ENCODE measurements around the gene USH1C. TPM values are rescaled to one million over a fixed set of nuclear protein-coding genes. Genes with fewer than 3 reads are reported as not detected.

USH1C gene
- total and polyA plus RNA-seq, 9 donors, result 0.25 to 1.2 (median 1.00) TPM; not detected in 5

- H3K27me3 ChIP-seq, result no peaks in the 10 kb centered on the region
- DNase-seq, result no peak
- TF ChIP-seq POLR2A (IDR thresholded peaks at IDR 0.05) (no peak), EP300 (IDR thresholded peaks at IDR 0.05) (no peak)
- no peaks in the 10 kb centered on the region for H3K36me3 ChIP-seq
- no peak overlapping the region for H3K27ac ChIP-seq
- intact Hi-C loops (cut with DNase I), result no loop called here
- H3K4me1 ChIP-seq (ENCODE audit: insufficient read depth), result no peaks in the 10 kb centered on the region
- WGBS, 3 donors, result 86 to 89% (median 86%) methylated on average over 4 of the region's 4 CpGs
- H3K9me3 ChIP-seq, result no peaks in the 10 kb centered on the region
- no peak overlapping the region for H3K4me3 ChIP-seq
Measured at GRCh38 chr11:17588721-17589120, 44.5 kb upstream of the USH1C start.

GRCh38 chr11:17588166-17588565 lies 44.0 kb upstream of the USH1C start:
- Histone ChIP-seq H3K27me3 (no peaks in the 10 kb centered on the region), H3K9me3 (no peaks in the 10 kb centered on the region), H3K36me3 (no peaks in the 10 kb centered on the region), H3K4me1 (ENCODE audit: insufficient read depth) (no peaks in the 10 kb centered on the region), H3K27ac (no peak overlapping the region), H3K4me3 (no peak overlapping the region)
- intact Hi-C loops (cut with DNase I), result no loop called here
- no peak for DNase-seq
- WGBS, 3 donors, result 78 to 83% (median 78%) methylated on average over 8 of the region's 8 CpGs
- no peak for TF ChIP-seq CTCF (IDR thresholded peaks at IDR 0.05)
- TF ChIP-seq POLR2A (IDR thresholded peaks at IDR 0.05), result no peak
- TF ChIP-seq EP300 (IDR thresholded peaks at IDR 0.05), result no peak

- 67 to 77% (median 76%) methylated on average over 6 of the region's 6 CpGs for WGBS, 3 donors
- H3K27me3 ChIP-seq, result no peaks in the 10 kb centered on the region
- no peak overlapping the region for H3K4me3 ChIP-seq
- no peak overlapping the region for H3K27ac ChIP-seq
- no peaks in the 10 kb centered on the region for H3K36me3 ChIP-seq
- H3K9me3 ChIP-seq, result no peaks in the 10 kb centered on the region
- intact Hi-C loops (cut with DNase I), result no loop called here
- H3K4me1 ChIP-seq (ENCODE audit: insufficient read depth), result no peaks in the 10 kb centered on the region
- DNase-seq, result no peak
- no peak for TF ChIP-seq POLR2A (IDR thresholded peaks at IDR 0.05)
- no peak for TF ChIP-seq CTCF (IDR thresholded peaks at IDR 0.05)
- no peak for TF ChIP-seq EP300 (IDR thresholded peaks at IDR 0.05)
Measured at GRCh38 chr11:17585911-17586695, 41.9 kb upstream of the USH1C start.

- WGBS, 3 donors, result 89 to 93% (median 91%) methylated on average over 4 of the region's 4 CpGs
- Histone ChIP-seq H3K27me3 (no peaks in the 10 kb centered on the region), H3K9me3 (no peaks in the 10 kb centered on the region), H3K4me3 (no peak overlapping the region), H3K27ac (no peak overlapping the region), H3K4me1 (ENCODE audit: insufficient read depth) (no peaks in the 10 kb centered on the region), H3K36me3 (no peaks in the 10 kb centered on the region)
- intact Hi-C loops (cut with DNase I), result no loop called here
- DNase-seq, result peak in 1 of 5 donors; percentile 2
- no peak for TF ChIP-seq EP300 (IDR thresholded peaks at IDR 0.05)
- no peak for TF ChIP-seq CTCF (IDR thresholded peaks at IDR 0.05)
- no peak for TF ChIP-seq POLR2A (IDR thresholded peaks at IDR 0.05)
Measured at GRCh38 chr11:17581732-17582053, 37.5 kb upstream of the USH1C start.

GRCh38 chr11:17581036-17581731 lies 37.0 kb upstream of the USH1C start:
- Histone ChIP-seq H3K4me3 (no peak overlapping the region), H3K27ac (no peak overlapping the region), H3K4me1 (ENCODE audit: insufficient read depth) (no peaks in the 10 kb centered on the region), H3K36me3 (no peaks in the 10 kb centered on the region), H3K27me3 (no peaks in the 10 kb centered on the region), H3K9me3 (no peaks in the 10 kb centered on the region)
- TF ChIP-seq EP300 (IDR thresholded peaks at IDR 0.05), result no peak
- no peak for TF ChIP-seq POLR2A (IDR thresholded peaks at IDR 0.05)
- TF ChIP-seq CTCF (IDR thresholded peaks at IDR 0.05), result no peak
- WGBS, 3 donors, result 65 to 79% (median 71%) methylated on average over 6 of the region's 6 CpGs
- DNase-seq, result no peak
- intact Hi-C loops (cut with DNase I), result no loop called here

All from ovary (tissue), 9 donors.